Measurements from ENCODE around the gene DEFB131A.
"Not testable (repeated sequence)": the region's sequence is repeated elsewhere in the genome, so short reads cannot be mapped to it uniquely, and the experiment has no call there.

Gene DEFB131A

DNA sequence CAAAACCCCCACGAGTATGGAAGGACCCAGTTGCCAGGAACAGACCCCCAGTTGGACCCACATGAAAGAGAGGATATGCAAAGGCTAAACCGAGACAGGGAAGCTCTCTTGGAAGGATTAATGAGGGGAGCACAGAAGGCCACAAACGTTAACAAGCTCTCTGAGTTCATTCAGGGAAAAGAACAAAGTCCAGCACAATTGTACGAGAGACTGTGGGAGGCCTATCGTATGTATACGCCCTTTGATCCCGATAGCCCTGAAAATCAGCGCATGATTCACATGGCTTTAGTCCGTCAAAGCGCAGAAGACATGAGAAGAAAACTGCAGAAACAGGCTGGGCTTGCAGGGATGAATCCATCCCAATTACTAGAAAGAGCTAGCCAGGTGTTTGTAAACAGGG is 8.0 kb downstream of the DEFB131A start:
- not testable (repeated sequence) for H2AFZ ChIP-seq; H3K27me3 ChIP-seq (ENCODE audit: control insufficient read depth, insufficient read depth, low read length); H3K9me3 ChIP-seq (ENCODE audit: control insufficient read depth, low read length); H3K79me2 ChIP-seq; H3K4me2 ChIP-seq (ENCODE audit: low read length); H3K27ac ChIP-seq; H3K4me3 ChIP-seq (ENCODE audit: low read depth, low read length); H3K4me1 ChIP-seq; H3K9ac ChIP-seq; H3K36me3 ChIP-seq (ENCODE audit: control insufficient read depth, insufficient read depth, low read length)

DNA sequence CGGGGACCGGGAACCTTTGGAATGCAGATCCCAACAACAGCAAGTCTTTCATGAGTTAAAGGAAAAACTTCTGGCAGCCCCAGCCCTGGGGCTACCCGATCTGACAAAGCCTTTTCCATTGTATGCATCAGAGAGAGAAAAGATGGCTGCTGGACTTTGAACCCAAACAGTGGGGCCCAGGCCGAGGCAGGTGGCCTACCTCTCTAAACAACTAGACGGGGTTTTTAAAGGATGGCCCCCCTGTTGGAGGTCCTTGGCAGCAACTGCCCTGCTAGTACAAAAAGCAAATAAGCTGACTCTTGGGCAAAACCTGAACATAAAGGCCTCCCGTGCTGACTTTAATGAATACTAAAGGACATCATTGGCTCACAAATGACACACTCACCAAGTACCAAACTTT is 10.1 kb downstream of the DEFB131A start:
- not testable (repeated sequence) for H3K4me3 ChIP-seq (ENCODE audit: low read depth, low read length); H3K27ac ChIP-seq; H3K36me3 ChIP-seq (ENCODE audit: control insufficient read depth, insufficient read depth, low read length); H3K9ac ChIP-seq; H3K4me2 ChIP-seq (ENCODE audit: low read length); H3K27me3 ChIP-seq (ENCODE audit: control insufficient read depth, insufficient read depth, low read length); H3K4me1 ChIP-seq; H3K79me2 ChIP-seq; H3K9me3 ChIP-seq (ENCODE audit: control insufficient read depth, low read length); H2AFZ ChIP-seq

DNA sequence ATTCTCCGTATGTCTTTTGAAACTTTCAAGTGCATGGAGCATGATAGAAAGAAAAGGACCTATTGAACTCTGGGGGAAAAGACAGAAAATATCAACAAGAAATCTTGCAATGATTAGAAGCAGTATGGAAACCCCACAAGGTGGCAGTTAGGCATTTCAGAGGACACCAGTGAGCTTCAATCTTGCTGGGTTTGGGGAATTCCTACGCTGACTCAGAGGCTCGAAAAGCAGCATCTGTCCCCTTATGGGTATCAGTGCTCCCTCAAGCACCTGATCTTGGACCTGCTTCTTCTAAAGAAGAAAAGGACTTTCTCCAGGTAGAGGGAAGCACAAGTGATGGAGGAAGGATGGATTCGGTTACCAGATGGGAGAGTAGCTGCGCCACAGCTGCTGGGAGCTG is 10.8 kb downstream of the DEFB131A start:
- not testable (repeated sequence) for H3K27me3 ChIP-seq (ENCODE audit: control insufficient read depth, insufficient read depth, low read length); H2AFZ ChIP-seq; H3K9me3 ChIP-seq (ENCODE audit: control insufficient read depth, low read length); H3K36me3 ChIP-seq (ENCODE audit: control insufficient read depth, insufficient read depth, low read length); H3K27ac ChIP-seq; H3K79me2 ChIP-seq; H3K4me2 ChIP-seq (ENCODE audit: low read length); H3K9ac ChIP-seq; H3K4me1 ChIP-seq; H3K4me3 ChIP-seq (ENCODE audit: low read depth, low read length)

DNA sequence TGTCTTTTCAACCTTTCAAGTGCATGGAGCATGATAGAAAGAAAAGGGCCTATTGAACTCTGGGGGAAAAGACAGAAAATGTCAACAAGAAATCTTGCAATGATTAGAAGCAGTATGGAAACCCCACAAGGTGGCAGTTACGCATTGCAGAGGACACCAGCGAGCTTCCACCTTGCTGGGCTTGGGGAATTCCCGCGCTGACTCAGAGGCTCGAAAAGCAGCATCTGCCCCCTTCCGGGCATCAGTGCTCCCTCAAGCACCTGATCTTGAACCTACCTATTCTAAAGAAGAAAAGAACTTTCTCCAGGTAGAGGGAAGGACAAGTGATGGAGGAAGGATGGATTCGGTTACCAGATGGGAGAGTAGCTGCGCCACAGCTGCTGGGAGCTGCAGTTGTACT is 35.3 kb downstream of the DEFB131A start:
- H3K27me3 ChIP-seq (ENCODE audit: control insufficient read depth, insufficient read depth, low read length); H3K4me2 ChIP-seq (ENCODE audit: low read length); H3K36me3 ChIP-seq (ENCODE audit: control insufficient read depth, insufficient read depth, low read length); H3K9ac ChIP-seq; H3K27ac ChIP-seq; H3K4me3 ChIP-seq (ENCODE audit: low read depth, low read length); H3K79me2 ChIP-seq; H3K9me3 ChIP-seq (ENCODE audit: control insufficient read depth, low read length); H3K4me1 ChIP-seq: not testable (repeated sequence)
- H2AFZ ChIP-seq: peak overlapping the region; percentile 60

DNA sequence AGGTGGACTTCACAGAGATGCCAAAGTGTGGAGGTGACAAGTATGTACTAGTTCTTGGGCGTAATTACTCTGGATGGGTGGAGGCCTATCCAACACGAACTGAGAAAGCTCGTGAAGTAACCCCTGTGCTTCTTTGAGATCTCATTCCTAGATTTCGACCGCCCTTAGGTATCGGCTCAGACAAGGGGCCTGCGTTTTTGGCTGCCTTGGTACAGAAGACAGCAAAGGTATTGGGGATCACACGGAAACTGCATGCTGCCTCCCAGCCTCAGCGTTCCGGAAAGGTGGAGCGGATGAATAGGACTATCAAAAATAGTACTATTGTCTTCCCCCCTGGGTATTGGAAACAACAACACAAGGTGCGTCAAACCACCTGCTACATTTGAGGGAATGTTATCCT is 35.9 kb downstream of the DEFB131A start:
- not testable (repeated sequence) for H3K9me3 ChIP-seq (ENCODE audit: control insufficient read depth, low read length); H3K27me3 ChIP-seq (ENCODE audit: control insufficient read depth, insufficient read depth, low read length); H3K27ac ChIP-seq; H3K79me2 ChIP-seq; H3K4me2 ChIP-seq (ENCODE audit: low read length); H3K36me3 ChIP-seq (ENCODE audit: control insufficient read depth, insufficient read depth, low read length); H3K4me1 ChIP-seq; H3K9ac ChIP-seq; H3K4me3 ChIP-seq (ENCODE audit: low read depth, low read length)
- H2AFZ ChIP-seq: peak overlapping the region; percentile 33

DNA sequence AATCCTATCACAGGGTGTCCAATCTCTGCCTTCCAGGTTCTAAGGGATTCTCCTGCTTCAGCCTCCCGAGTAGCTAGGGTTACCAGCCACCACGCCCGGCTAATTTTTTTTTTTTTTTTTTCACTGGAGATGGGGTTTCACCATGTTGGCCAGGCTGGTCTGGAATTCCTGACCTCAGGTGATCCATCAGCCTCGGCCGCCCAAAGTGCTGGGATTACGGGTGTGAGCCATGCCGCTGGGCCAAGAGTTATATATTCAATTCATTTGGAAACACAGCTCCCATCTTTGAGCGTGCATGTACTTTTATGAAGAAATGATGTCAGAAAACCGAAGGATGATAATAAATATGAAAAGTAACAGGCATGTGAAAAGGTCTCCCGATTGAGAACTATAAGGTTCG is 38.7 kb downstream of the DEFB131A start:
- not testable (repeated sequence) for H3K27me3 ChIP-seq (ENCODE audit: control insufficient read depth, insufficient read depth, low read length); H3K36me3 ChIP-seq (ENCODE audit: control insufficient read depth, insufficient read depth, low read length); H3K4me2 ChIP-seq (ENCODE audit: low read length); H3K79me2 ChIP-seq; H3K9ac ChIP-seq; H2AFZ ChIP-seq; H3K9me3 ChIP-seq (ENCODE audit: control insufficient read depth, low read length); H3K4me1 ChIP-seq; H3K27ac ChIP-seq; H3K4me3 ChIP-seq (ENCODE audit: low read depth, low read length)

DNA sequence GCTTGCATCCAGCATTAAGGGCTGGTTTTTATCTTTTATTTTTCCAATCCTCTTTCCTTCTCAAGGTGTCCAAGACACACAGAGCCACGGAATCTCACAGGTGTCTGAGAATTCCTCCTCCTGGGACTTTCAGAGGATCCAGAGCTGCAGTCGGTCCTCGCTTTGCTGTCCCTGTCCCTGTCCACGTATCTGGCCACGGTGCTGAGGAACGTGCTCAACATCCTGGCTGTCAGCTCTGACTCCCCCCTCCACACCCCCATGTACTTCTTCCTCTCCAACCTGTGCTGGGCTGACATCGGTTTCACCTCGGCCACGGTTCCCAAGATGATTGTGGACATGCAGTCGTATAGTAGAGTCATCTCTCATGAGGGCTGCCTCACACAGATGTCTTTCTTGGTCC is 39.5 kb downstream of the DEFB131A start:
- H3K4me1 ChIP-seq; H3K36me3 ChIP-seq (ENCODE audit: control insufficient read depth, insufficient read depth, low read length): not testable (repeated sequence)

DNA sequence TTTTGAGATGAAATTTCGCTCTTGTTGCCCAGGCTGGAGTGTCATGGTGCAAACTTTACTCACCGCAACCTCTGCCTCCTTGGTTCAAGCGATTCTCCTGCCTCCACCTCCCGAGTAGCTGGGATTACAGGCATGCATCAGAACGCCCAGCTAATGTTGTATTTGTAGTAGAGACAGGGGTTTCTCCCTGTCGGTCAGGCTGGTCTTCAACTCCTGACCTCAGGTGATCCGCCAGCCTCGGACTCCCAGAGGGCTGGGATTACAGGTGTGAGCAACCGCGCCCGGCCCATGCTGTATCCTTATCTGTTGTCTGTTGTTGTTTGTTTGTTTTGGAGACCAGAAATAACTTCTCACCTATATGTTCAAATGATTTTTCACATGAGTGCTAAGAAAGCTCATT is 42.7 kb downstream of the DEFB131A start:
- H3K79me2 ChIP-seq; H3K4me3 ChIP-seq (ENCODE audit: low read depth, low read length); H3K36me3 ChIP-seq (ENCODE audit: control insufficient read depth, insufficient read depth, low read length); H3K9me3 ChIP-seq (ENCODE audit: control insufficient read depth, low read length); H3K9ac ChIP-seq; H3K27me3 ChIP-seq (ENCODE audit: control insufficient read depth, insufficient read depth, low read length); H2AFZ ChIP-seq; H3K27ac ChIP-seq; H3K4me1 ChIP-seq; H3K4me2 ChIP-seq (ENCODE audit: low read length): not testable (repeated sequence)

More for the DNA sequence above, 39.5 kb downstream of the DEFB131A start:
- not testable (repeated sequence) for H2AFZ ChIP-seq; H3K27ac ChIP-seq; H3K27me3 ChIP-seq (ENCODE audit: control insufficient read depth, insufficient read depth, low read length); H3K79me2 ChIP-seq; H3K9ac ChIP-seq; H3K4me2 ChIP-seq (ENCODE audit: low read length); H3K4me3 ChIP-seq (ENCODE audit: low read depth, low read length); H3K9me3 ChIP-seq (ENCODE audit: control insufficient read depth, low read length)

DNA sequence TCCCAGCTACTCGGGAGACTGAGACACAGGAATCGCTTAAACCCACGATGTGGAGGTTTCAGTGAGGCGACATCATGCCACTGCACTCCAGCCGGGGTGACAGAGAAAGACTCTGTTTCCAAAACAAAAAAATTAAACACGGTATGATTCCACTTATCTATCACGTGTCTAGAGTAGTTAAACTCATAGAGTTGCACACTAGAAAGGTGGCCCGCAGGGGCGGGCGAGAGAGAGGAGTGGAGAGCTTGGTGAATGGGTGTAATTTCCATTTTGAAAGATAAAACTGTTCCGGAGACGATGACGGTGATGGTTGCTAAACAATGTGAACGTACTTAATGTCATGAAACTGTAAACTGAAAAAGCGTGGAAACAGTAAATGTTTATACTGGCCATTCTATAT is 44.6 kb downstream of the DEFB131A start:
- H3K9me3 ChIP-seq (ENCODE audit: control insufficient read depth, low read length); H3K36me3 ChIP-seq (ENCODE audit: control insufficient read depth, insufficient read depth, low read length); H3K4me1 ChIP-seq; H3K79me2 ChIP-seq; H3K27ac ChIP-seq; H3K4me3 ChIP-seq (ENCODE audit: low read depth, low read length); H3K9ac ChIP-seq; H3K4me2 ChIP-seq (ENCODE audit: low read length); H3K27me3 ChIP-seq (ENCODE audit: control insufficient read depth, insufficient read depth, low read length); H2AFZ ChIP-seq: not testable (repeated sequence)

DNA sequence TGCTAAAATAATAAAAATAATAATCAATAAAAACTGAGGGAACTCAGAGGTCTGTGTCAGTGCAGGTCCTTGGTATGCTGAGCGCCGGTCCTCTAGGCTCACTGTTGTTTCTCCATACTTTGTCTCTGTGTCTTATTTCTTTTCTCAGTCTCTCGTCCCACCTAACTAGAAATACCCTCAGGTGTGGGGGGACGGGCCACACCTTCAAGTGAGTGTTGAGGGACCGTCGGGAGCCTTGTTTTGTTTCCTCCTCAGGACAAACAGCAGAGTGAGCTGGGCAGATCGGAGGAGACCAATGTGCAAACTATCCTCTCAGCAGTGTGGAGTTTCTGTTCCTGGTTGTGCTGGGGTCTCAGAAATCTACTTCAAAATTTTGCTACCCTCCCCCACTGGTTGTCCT is 46.3 kb downstream of the DEFB131A start:
- H3K9me3 ChIP-seq (ENCODE audit: control insufficient read depth, low read length); H3K27ac ChIP-seq; H3K27me3 ChIP-seq (ENCODE audit: control insufficient read depth, insufficient read depth, low read length); H3K36me3 ChIP-seq (ENCODE audit: control insufficient read depth, insufficient read depth, low read length); H3K4me1 ChIP-seq; H3K4me2 ChIP-seq (ENCODE audit: low read length); H3K4me3 ChIP-seq (ENCODE audit: low read depth, low read length); H2AFZ ChIP-seq; H3K79me2 ChIP-seq; H3K9ac ChIP-seq: not testable (repeated sequence)

DNA sequence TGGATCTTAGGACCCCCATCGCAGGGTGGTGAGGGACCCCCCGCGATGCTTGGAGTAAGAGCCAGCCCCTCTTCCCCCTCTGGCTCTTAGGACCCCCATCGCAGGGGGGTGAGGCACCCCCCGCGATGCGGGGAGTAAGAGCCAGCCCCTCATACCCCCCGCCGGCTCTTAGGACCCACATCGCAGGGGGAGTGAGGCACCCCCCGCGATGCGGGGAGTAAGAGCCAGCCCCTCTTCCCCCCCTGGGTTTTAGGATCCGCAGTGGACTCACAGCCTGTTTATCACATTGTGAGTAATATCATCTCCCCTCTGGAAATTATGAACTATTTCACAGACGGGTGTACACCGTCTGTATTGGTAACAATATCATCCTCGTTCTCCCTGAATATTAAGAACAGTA is 46.8 kb downstream of the DEFB131A start:
- H3K79me2 ChIP-seq; H3K4me1 ChIP-seq; H3K9ac ChIP-seq; H3K36me3 ChIP-seq (ENCODE audit: control insufficient read depth, insufficient read depth, low read length); H3K4me2 ChIP-seq (ENCODE audit: low read length); H3K27me3 ChIP-seq (ENCODE audit: control insufficient read depth, insufficient read depth, low read length); H3K4me3 ChIP-seq (ENCODE audit: low read depth, low read length); H3K27ac ChIP-seq; H3K9me3 ChIP-seq (ENCODE audit: control insufficient read depth, low read length); H2AFZ ChIP-seq: not testable (repeated sequence)

DNA sequence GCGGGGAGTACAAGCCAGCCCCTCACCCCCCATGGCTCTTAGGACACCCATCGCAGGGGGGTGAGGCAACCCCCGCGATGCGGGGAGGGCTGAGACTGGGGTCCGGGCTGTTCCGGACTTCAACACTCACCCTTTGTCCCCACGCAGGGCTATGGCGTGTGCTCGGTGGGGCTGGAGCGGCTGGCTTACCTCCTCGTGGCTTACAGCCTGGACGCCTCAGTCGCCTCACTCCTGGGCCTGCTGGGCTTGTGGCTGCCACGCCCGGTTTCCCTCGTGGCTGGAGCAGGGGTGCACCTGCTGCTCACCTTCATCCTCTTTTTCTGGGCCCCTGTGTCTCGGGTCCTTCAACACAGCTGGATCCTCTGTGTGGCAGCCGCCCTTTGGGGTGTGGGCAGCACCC is 49.4 kb downstream of the DEFB131A start:
- not testable (repeated sequence) for H3K9me3 ChIP-seq (ENCODE audit: control insufficient read depth, low read length); H3K4me2 ChIP-seq (ENCODE audit: low read length); H3K36me3 ChIP-seq (ENCODE audit: control insufficient read depth, insufficient read depth, low read length); H3K27me3 ChIP-seq (ENCODE audit: control insufficient read depth, insufficient read depth, low read length); H3K4me3 ChIP-seq (ENCODE audit: low read depth, low read length); H3K4me1 ChIP-seq; H2AFZ ChIP-seq; H3K79me2 ChIP-seq; H3K27ac ChIP-seq; H3K9ac ChIP-seq

All from parathyroid adenoma (tissue), 2 donors.